GM10248 (cell line): Measurements from ENCODE around the gene LUZP2.

Experiments
- CTCF ChIA-PET: fragments of 300-600 bp; sonication (Branson Sonifier 250); formaldehyde crosslinking; extraction: SDS; loops from one replicate; lab custom pipeline; 2021; ENCODE audit warnings: antibody characterized with exemption; lab: Yijun Ruan, JAX
- POLR2A ChIA-PET: fragments of 350-650 bp; sonication (Branson Sonifier 250); formaldehyde crosslinking; extraction: SDS; loops from one replicate; lab custom pipeline; 2020; ENCODE audit warnings: antibody characterized with exemption; lab: Yijun Ruan, JAX
- DNase-seq: peaks from one replicate; pipeline ENCODE4 v3.0.0; 2012; ENCODE audit errors: extremely low spot score
- TF ChIP-seq, protein P1 (sequence below): IDR thresholded peaks from 2 replicates; pipeline ENCODE4 v1.5.1; 2012; ENCODE audit warnings: mild to moderate bottlenecking, low read depth; ENCODE audit errors: extremely low read depth, missing control alignments, control extremely low read depth

Gene LUZP2

GRCh38 chr11:24731554-24731953, 234.7 kb downstream of the LUZP2 start:
- TF ChIP-seq, protein P1, sequence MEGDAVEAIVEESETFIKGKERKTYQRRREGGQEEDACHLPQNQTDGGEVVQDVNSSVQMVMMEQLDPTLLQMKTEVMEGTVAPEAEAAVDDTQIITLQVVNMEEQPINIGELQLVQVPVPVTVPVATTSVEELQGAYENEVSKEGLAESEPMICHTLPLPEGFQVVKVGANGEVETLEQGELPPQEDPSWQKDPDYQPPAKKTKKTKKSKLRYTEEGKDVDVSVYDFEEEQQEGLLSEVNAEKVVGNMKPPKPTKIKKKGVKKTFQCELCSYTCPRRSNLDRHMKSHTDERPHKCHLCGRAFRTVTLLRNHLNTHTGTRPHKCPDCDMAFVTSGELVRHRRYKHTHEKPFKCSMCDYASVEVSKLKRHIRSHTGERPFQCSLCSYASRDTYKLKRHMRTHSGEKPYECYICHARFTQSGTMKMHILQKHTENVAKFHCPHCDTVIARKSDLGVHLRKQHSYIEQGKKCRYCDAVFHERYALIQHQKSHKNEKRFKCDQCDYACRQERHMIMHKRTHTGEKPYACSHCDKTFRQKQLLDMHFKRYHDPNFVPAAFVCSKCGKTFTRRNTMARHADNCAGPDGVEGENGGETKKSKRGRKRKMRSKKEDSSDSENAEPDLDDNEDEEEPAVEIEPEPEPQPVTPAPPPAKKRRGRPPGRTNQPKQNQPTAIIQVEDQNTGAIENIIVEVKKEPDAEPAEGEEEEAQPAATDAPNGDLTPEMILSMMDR, result no peak
- POLR2A ChIA-PET, result no interaction called here
- CTCF ChIA-PET, result no interaction called here
- no peak for DNase-seq

DNA sequence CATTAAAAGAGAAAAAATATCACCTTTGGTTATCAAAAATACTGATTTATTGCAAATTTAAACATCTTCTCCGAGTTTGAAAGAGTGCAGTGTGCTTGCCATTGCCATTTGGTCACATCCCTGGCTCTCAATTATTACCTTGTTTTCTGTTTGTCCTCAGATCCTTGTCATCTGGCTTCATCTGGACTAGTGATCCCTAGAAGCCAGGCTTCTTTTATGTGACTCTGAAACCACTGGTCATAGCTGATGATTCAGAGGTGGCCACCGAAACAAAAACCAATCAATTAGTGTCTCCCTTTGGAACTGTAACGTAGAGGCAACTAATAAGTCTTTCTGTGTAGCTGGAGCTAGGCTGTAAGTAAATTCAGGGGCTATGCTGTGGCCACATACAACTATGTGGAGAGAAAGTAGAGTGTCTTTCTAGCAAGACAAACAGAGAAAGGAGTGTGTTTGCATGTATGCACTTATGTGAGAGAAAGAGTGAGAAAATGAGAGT, 237.9 kb downstream of the LUZP2 start:
- DNase-seq, result no peak
- TF ChIP-seq, protein P1, result no peak
- POLR2A ChIA-PET, result no interaction called here
- CTCF ChIA-PET, result no interaction called here

GRCh38 chr11:24738972-24739371, 242.1 kb downstream of the LUZP2 start:
- POLR2A ChIA-PET, result no interaction called here
- no peak for DNase-seq
- TF ChIP-seq, protein P1, result no peak
- CTCF ChIA-PET, result interaction anchor here (1.7 kb wide), 1 partner anchor 10 kb away, joined by 6 read pairs; no protein-coding TSS in a partner anchor

- TF ChIP-seq, protein P1, result no peak
- ChIA-PET CTCF (interaction anchor here (1.7 kb wide), 1 partner anchor 9 kb away, joined by 6 read pairs; no protein-coding TSS in a partner anchor), POLR2A (no interaction called here)
- no peak for DNase-seq
These were observed 242.8 kb downstream of the LUZP2 start for GRCh38 chr11:24739637-24740036.

- no peak for DNase-seq
- CTCF ChIA-PET, result interaction anchor here (1.1 to 2.7 kb wide), 3 partner anchors 8 to 15 kb away, joined by 3 to 6 read pairs (median 3); no protein-coding TSS in a partner anchor
- POLR2A ChIA-PET, result no interaction called here
- TF ChIP-seq, protein P1, result no peak
These were observed 250.7 kb downstream of the LUZP2 start for GRCh38 chr11:24747275-24748251.

DNA sequence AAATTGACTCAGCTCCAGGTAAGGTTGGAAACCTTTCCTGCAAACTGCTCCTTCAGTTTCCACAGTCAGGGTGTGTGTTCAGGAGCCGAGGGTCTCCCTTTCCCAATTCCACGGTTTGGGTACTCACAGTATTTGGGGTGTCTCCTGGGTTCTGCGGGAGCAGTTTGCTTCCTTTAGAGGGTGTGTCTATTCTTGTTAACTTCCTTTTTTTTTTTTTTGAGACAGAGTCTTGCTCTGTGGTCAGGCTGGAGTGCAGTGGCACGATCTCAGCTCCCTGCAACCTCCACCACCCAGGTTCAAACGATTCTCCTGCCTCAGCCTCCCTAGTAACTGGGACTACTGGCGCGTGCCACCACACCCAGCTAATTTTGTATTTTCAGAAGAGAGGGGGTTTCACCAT, 251.4 kb downstream of the LUZP2 start:
- no peak for DNase-seq
- TF ChIP-seq, protein P1, result no peak
- ChIA-PET CTCF (interaction anchor here (1.1 to 2.7 kb wide), 3 partner anchors 9 to 16 kb away, joined by 3 to 6 read pairs (median 3); no protein-coding TSS in a partner anchor), POLR2A (no interaction called here)
